Upper lobe of left lung (tissue), 6 donors: ENCODE measurements around the gene KYAT1. TPM values are rescaled to one million over a fixed set of nuclear protein-coding genes. Genes with fewer than 3 reads are reported as not detected.

Source experiments
- ATAC-seq, 2 donors: fragments of 200-7000 bp; cut with Tn5 transposase; one replicate each; pipeline ENCODE4 v1.9.1; 2022; ENCODE audit warnings: mild to moderate bottlenecking in 2 of 2, moderate library complexity in 2 of 2; ENCODE audit not compliant: low FRiP score in 2 of 2
- DNase-seq, 2 donors: peaks; one replicate each; pipeline ENCODE4 v3.0.0-alpha.2; 2019 to 2020
- H3K27ac ChIP-seq, 4 donors: fragments of 200-600 bp; sonication (generic); one replicate each; pipeline ENCODE4 v1.5.1; 2016 to 2019
- H3K27me3 ChIP-seq, 4 donors: fragments of 200-600 bp; sonication (generic); one replicate each; pipeline ENCODE4 v1.5.1; 2017 to 2019
- H3K36me3 ChIP-seq, 4 donors: fragments of 200-600 bp; sonication (generic); one replicate each; pipeline ENCODE4 v1.5.1; 2016 to 2019
- H3K4me1 ChIP-seq, 4 donors: fragments of 200-600 bp; sonication (generic); one replicate each; pipeline ENCODE4 v1.5.1; 2018 to 2019
- H3K4me3 ChIP-seq, 4 donors: fragments of 200-600 bp; sonication (generic); one replicate each; pipeline ENCODE4 v1.5.1; 2017 to 2019; ENCODE audit warnings: mild to moderate bottlenecking in 2 of 4, moderate library complexity in 1 of 4
- H3K9me3 ChIP-seq, 4 donors: fragments of 200-600 bp; sonication (generic); one replicate each; pipeline ENCODE4 v1.5.1; 2018 to 2019
- EP300 ChIP-seq, 4 donors: sonication (generic); formaldehyde crosslinking; IDR thresholded peaks; one replicate each; pipeline ENCODE4 v1.5.1; 2017; ENCODE audit warnings: antibody characterized with exemption in 4 of 4, control low read depth in 2 of 4
- POLR2A ChIP-seq, 4 donors: fragments of 450-650 bp; IDR thresholded peaks; one replicate each; pipeline ENCODE4 v1.5.1; 2016 to 2017; ENCODE audit warnings: antibody characterized with exemption in 4 of 4, mild to moderate bottlenecking in 2 of 4
- POLR2AphosphoS5 ChIP-seq, 2 donors: sonication (generic); formaldehyde crosslinking; IDR thresholded peaks; one replicate each; pipeline ENCODE4 v1.5.1; 2017; ENCODE audit warnings: antibody characterized with exemption in 2 of 2
- WGBS, 2 donors: methylation state at CpG; one replicate each; pipeline ENCODE4 v1.1.5; 2017 to 2018; 5-methylcytosine and 5-hydroxymethylcytosine counted together
- total RNA-seq, 6 donors: library from RNA; depleted of rRNA in 4 of 6; stranded (reverse); fragments of >200 nt in 4 of 6; gene quantifications; one replicate each; pipeline versions ENCODE4 v1.1.0 to v1.2.1, GENCODE V29; 2016 to 2021
- TF ChIP-seq, protein P1 (sequence below), 6 experiments: fragments of 450-650 bp in 4 of 6; fragments of 200-600 bp in 2 of 6; sonication (generic) in 2 of 6; IDR thresholded peaks; one replicate each; pipeline ENCODE4 v1.5.1; 2016 to 2019; ENCODE audit warnings: antibody characterized with exemption in 6 of 6
- donor health status: DM: no; HTN: no; CAD: no; lungs with moderate emphysema.
- donor health status: DM: no; HTN: yes; CAD: no; lungs with severe emphysema.

The KYAT1 gene
- total RNA-seq, 6 donors from 2014 or later = 3.9 to 10.5 (median 5.4) TPM

DNA sequence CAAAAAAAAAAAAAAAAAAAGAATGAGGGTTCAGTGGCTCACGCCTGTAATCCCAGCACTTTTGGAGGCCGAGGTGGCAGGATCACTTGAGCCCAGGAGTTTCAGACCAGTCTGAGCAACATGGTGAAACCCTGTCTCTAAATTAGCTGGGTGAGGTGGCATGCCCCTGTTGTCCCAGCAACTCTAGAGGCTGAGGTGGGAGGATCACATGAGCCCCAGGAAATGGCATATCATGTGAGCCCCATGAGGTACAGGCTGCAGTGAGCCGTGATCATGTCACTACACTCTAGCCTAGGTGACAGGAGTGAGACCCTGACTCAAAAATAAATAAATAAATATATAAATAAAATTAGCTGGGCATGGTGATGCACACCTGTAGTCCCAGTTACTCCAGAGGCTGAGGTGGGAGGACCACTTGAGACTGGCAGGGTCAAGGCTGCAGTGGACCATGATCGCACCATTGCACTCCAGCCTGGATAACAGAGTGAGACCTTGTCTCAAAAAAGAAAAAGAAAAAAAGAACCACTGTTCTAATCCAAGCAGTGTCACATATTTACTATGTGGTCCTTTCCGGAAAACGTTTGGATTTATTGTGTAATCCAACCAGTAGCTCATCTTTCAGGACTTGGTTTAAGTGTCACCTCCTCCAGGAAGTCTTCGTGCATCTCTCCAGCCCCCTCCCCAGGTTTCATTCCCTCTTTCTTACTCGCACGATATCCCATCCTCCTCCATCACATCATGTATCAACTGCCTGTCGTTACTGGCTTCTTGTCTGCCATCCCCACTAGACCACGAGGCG, 39.9 kb downstream of the KYAT1 start:
- TF ChIP-seq, protein P1, sequence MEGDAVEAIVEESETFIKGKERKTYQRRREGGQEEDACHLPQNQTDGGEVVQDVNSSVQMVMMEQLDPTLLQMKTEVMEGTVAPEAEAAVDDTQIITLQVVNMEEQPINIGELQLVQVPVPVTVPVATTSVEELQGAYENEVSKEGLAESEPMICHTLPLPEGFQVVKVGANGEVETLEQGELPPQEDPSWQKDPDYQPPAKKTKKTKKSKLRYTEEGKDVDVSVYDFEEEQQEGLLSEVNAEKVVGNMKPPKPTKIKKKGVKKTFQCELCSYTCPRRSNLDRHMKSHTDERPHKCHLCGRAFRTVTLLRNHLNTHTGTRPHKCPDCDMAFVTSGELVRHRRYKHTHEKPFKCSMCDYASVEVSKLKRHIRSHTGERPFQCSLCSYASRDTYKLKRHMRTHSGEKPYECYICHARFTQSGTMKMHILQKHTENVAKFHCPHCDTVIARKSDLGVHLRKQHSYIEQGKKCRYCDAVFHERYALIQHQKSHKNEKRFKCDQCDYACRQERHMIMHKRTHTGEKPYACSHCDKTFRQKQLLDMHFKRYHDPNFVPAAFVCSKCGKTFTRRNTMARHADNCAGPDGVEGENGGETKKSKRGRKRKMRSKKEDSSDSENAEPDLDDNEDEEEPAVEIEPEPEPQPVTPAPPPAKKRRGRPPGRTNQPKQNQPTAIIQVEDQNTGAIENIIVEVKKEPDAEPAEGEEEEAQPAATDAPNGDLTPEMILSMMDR (IDR thresholded peaks at IDR 0.05) = no peak
- no peak for TF ChIP-seq EP300 (IDR thresholded peaks at IDR 0.05)
- H3K4me3 ChIP-seq = no peak overlapping the region
- peaks cover 0 to 9% (median 0%) of the 10 kb centered on the region in 4 donors for H3K36me3 ChIP-seq
- 86 to 89% methylated on average over 12 of the region's 12 CpGs for WGBS, 2 donors
- H3K4me1 ChIP-seq = no peaks in the 10 kb centered on the region
- no peaks in the 10 kb centered on the region for H3K9me3 ChIP-seq
- ATAC-seq (no peak), DNase-seq (no peak)
- no peak overlapping the region for H3K27ac ChIP-seq
- no peaks in the 10 kb centered on the region for H3K27me3 ChIP-seq

DNA sequence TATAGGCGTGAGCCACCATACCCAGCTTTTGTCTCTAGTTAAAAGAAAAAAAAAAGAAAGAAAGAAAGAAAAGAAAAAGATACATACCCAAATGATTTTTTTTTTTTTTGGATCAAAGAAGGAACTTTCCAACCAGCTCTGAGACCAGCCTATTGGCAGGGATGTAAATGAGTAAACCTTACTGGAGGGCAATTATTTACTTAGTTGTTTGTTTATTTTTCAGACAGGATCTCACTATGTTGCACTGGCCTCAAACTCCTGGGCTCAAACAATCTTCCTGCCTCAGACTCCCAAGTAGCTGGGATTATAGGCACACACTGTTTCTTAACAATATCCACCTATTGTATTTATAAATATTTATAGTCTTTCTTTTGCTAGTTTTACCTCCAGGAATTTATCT, 41.2 kb downstream of the KYAT1 start:
- no peaks in the 10 kb centered on the region for H3K9me3 ChIP-seq
- ATAC-seq (no peak), DNase-seq (no peak)
- H3K27me3 ChIP-seq = no peaks in the 10 kb centered on the region
- H3K4me3 ChIP-seq = no peak overlapping the region
- H3K27ac ChIP-seq = no peak overlapping the region
- TF ChIP-seq POLR2A (IDR thresholded peaks at IDR 0.05) = no peak
- TF ChIP-seq, protein P1 (IDR thresholded peaks at IDR 0.05) = no peak
- no peak for TF ChIP-seq POLR2AphosphoS5 (IDR thresholded peaks at IDR 0.05)
- TF ChIP-seq EP300 (IDR thresholded peaks at IDR 0.05) = no peak
- H3K4me1 ChIP-seq = no peaks in the 10 kb centered on the region
- 89 to 100% methylated on average over 1 of the region's 1 CpG for WGBS, 2 donors
- peaks cover 0 to 9% (median under 1%) of the 10 kb centered on the region in 4 donors for H3K36me3 ChIP-seq

DNA sequence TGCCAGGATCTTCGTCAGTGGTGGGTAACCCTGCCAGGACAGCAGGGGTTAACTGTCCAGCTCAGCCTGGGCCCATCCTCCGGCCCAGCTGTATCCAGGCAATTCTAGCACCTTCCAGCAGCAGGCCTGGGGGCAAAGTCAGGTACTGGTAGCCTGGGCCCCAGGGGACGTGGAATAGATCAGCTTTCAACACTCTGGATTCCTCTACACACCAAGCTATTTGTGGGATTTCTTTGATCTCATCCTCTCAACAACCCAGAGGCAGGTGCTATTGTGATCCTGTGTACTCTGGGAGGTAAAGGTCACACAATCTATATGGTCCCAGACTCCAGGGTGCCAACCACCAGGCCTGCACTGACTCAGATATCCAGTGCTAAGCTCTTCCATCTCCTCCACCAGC, 43.4 kb downstream of the KYAT1 start:
- Histone ChIP-seq H3K27ac (no peak overlapping the region), H3K27me3 (no peaks in the 10 kb centered on the region), H3K9me3 (no peaks in the 10 kb centered on the region), H3K4me3 (no peak overlapping the region), H3K4me1 (no peaks in the 10 kb centered on the region), H3K36me3 (peaks cover 0 to 9% (median 3%) of the 10 kb centered on the region in 4 donors)
- WGBS, 2 donors = 97% methylated on average over 3 of the region's 3 CpGs; no CpG with 5 or more reads in 1 of the 2 donors
- TF ChIP-seq, protein P1 (IDR thresholded peaks at IDR 0.05) = no peak
- TF ChIP-seq POLR2AphosphoS5 (IDR thresholded peaks at IDR 0.05) (no peak), POLR2A (IDR thresholded peaks at IDR 0.05) (no peak), EP300 (IDR thresholded peaks at IDR 0.05) (no peak)
- ATAC-seq = no peak
- no peak for DNase-seq

DNA sequence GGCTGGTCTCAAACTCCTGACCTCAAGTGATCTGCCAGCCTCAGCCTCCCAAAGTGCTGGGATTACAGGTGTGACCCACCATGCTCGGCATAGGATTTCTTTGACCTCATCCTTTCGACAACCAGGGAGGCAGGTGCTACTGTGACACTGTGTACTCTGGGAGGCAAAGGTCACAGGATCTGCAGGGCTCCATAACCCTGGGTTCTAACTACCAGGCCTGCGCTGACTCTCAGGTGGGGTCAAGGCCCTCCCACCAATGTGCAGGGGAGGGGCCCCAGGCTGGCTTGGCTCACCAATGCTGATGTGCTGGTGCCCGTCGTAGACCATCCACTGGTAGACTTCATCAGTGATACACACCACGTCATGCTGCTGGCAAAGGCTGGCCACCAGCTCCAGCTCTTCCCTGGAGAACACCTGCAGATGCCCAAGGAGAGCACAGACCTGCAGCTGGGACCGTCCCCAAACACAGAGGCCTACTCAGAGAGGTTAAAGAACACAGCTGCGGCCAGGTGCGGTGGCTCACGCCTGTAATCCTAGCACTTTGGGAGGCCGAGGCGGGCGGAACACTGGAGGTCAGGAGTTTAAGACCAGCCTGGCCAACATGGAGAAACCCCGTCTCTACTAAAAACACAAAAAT, 45.1 kb downstream of the KYAT1 start:
- Histone ChIP-seq H3K9me3 (no peaks in the 10 kb centered on the region), H3K4me1 (no peaks in the 10 kb centered on the region), H3K36me3 (peaks cover 0 to 7% (median 0%) of the 10 kb centered on the region in 4 donors), H3K27me3 (no peaks in the 10 kb centered on the region), H3K4me3 (no peak overlapping the region), H3K27ac (no peak overlapping the region)
- ATAC-seq (peak in 1 of 2 donors; percentile 24), DNase-seq (no peak)
- 86 to 96% methylated on average over 11 to 14 of the region's 14 CpGs for WGBS, 2 donors
- TF ChIP-seq EP300 (IDR thresholded peaks at IDR 0.05) = no peak
- no peak for TF ChIP-seq POLR2AphosphoS5 (IDR thresholded peaks at IDR 0.05)
- TF ChIP-seq POLR2A (IDR thresholded peaks at IDR 0.05) = no peak
- TF ChIP-seq, protein P1 (IDR thresholded peaks at IDR 0.05) = no peak
